WTC11 (cell line): Measurements from ENCODE around the gene AP1G2. TPM values are rescaled to one million over a fixed set of nuclear protein-coding genes. Genes with fewer than 3 reads are reported as not detected.

Source experiments
- ATAC-seq: fragments of 200-7000 bp; cut with Tn5 transposase; 2 replicates; pipeline ENCODE4 v1.10.0; 2021; ENCODE audit warnings: mild to moderate bottlenecking, moderate library complexity
- CTCF ChIA-PET: fragments of 300-600 bp; sonication (Branson Sonifier 250); formaldehyde crosslinking; loops from one replicate; lab custom pipeline; 2021; ENCODE audit warnings: antibody characterized with exemption; lab: Charles Lee
- POLR2A ChIA-PET: fragments of 350-600 bp; sonication (Branson Sonifier 250); formaldehyde crosslinking; loops from one replicate; lab custom pipeline; 2021; ENCODE audit warnings: antibody characterized with exemption; lab: Charles Lee
- DNase-seq: peaks from one replicate; pipeline ENCODE4 v3.0.0; 2021; ENCODE audit warnings: low spot score
- H3K27ac Mint-ChIP-seq: 2 replicates; pipeline ENCODE4 v1.8.0; 2021; ENCODE audit warnings: mixed read lengths
- H3K27me3 Mint-ChIP-seq: 2 replicates; pipeline ENCODE4 v1.8.0; 2021; ENCODE audit warnings: low read depth, mild to moderate bottlenecking, moderate library complexity, mixed read lengths
- H3K36me3 Mint-ChIP-seq: 2 replicates; pipeline ENCODE4 v1.8.0; 2021; ENCODE audit warnings: mixed read lengths
- H3K4me1 Mint-ChIP-seq: 2 replicates; pipeline ENCODE4 v1.8.0; 2022; ENCODE audit warnings: mixed read lengths
- H3K4me3 Mint-ChIP-seq: 2 replicates; pipeline ENCODE4 v1.8.0; 2021; ENCODE audit warnings: mild to moderate bottlenecking, moderate library complexity, mixed read lengths
- H3K9me3 Mint-ChIP-seq: 2 replicates; pipeline ENCODE4 v1.8.0; 2021; ENCODE audit warnings: mixed read lengths
- AR ChIP-seq: fragments of 250-450 bp; sonication (Bioruptor Pico); IDR thresholded peaks from 2 replicates; pipeline ENCODE4 v1.9.0; 2021; ENCODE audit warnings: mild to moderate bottlenecking
- FOXP1 ChIP-seq: sonication (generic); formaldehyde crosslinking; IDR thresholded peaks from 2 replicates; pipeline ENCODE4 v1.8.0; 2022; ENCODE audit warnings: missing genetic modification reagents, mild to moderate bottlenecking, moderate library complexity, borderline replicate concordance
- GABPB1 ChIP-seq: sonication (generic); formaldehyde crosslinking; IDR thresholded peaks from 2 replicates; pipeline ENCODE4 v1.8.1; 2023; ENCODE audit warnings: mild to moderate bottlenecking, missing genetic modification reagents
- IRF1 ChIP-seq: sonication (generic); formaldehyde crosslinking; IDR thresholded peaks from 2 replicates; pipeline ENCODE4 v1.8.0; 2023; ENCODE audit warnings: missing genetic modification reagents
- NFYB ChIP-seq: sonication (generic); formaldehyde crosslinking; conservative IDR thresholded peaks from 2 replicates; pipeline ENCODE4 v1.8.0; 2022; ENCODE audit warnings: low read depth, missing genetic modification reagents
- ZSCAN18 ChIP-seq: fragments of 250-450 bp; sonication (Bioruptor Pico); IDR thresholded peaks from 2 replicates; pipeline ENCODE4 v2.1.2; 2022; ENCODE audit warnings: mild to moderate bottlenecking, moderate library complexity
- total RNA-seq: library from RNA; stranded (reverse); gene quantifications from 3 replicates; pipeline ENCODE4 v1.2.3, GENCODE V29; 2021
- TF ChIP-seq, protein P1 (sequence below): fragments of 200-600 bp; IDR thresholded peaks from 2 replicates; pipeline ENCODE4 v1.8.0; 2022; ENCODE audit warnings: antibody characterized with exemption
- TF ChIP-seq, protein P2 (sequence below): sonication (generic); formaldehyde crosslinking; IDR thresholded peaks from 2 replicates; pipeline ENCODE4 v1.8.1; 2023; ENCODE audit warnings: mild to moderate bottlenecking, moderate library complexity, missing genetic modification reagents

The AP1G2 gene
- total RNA-seq, 1 experiment from 2014 or later, result 122 TPM

DNA sequence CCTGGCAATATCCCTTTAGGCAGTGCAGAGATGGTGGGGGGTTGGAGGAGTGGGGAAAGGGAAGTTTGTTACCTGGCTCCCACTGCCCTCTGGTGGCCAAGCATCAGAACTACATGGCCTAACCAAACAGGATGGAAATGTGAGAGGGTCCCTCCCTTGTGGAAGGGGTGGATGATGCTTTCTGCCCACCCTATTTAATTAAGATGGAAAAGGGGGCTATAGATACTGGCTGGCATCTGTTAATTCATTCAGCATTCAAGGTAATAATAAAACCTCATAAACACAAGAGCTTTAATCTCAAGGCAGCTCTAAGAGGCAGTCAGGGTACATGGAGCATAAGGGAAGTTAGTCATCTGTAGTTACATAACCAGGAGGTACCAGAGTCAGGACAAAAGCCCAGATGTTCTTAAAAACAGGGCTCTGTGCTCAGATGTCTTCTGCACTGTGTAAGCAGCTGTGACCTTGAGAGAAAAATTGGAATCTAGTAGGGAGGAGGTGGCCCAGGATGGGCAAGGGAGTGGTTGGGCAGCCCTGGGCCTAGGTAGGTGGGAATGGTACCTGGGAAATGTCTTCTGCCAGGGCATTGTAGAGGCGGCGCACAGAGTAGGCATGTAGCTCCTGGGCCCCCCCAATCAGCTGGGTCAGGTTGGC is 4.6 kb downstream of the AP1G2 start:
- Mint-ChIP-seq H3K27ac (no peak overlapping the region), H3K27me3 (no peaks in the 10 kb centered on the region), H3K4me1 (peaks cover 36% of the 10 kb centered on the region), H3K9me3 (no peaks in the 10 kb centered on the region), H3K4me3 (no peak overlapping the region), H3K36me3 (peaks cover 33% of the 10 kb centered on the region)
- DNase-seq (peak; percentile 86), ATAC-seq (peak; percentile 49)
- TF ChIP-seq GABPB1 (CRISPR knock-in tag), result peak; percentile 6; the same call in 1 of the 2 replicates
- TF ChIP-seq FOXP1 (CRISPR knock-in tag), result no peak
- TF ChIP-seq, protein P1, sequence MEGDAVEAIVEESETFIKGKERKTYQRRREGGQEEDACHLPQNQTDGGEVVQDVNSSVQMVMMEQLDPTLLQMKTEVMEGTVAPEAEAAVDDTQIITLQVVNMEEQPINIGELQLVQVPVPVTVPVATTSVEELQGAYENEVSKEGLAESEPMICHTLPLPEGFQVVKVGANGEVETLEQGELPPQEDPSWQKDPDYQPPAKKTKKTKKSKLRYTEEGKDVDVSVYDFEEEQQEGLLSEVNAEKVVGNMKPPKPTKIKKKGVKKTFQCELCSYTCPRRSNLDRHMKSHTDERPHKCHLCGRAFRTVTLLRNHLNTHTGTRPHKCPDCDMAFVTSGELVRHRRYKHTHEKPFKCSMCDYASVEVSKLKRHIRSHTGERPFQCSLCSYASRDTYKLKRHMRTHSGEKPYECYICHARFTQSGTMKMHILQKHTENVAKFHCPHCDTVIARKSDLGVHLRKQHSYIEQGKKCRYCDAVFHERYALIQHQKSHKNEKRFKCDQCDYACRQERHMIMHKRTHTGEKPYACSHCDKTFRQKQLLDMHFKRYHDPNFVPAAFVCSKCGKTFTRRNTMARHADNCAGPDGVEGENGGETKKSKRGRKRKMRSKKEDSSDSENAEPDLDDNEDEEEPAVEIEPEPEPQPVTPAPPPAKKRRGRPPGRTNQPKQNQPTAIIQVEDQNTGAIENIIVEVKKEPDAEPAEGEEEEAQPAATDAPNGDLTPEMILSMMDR, result peak; percentile 95
- ChIA-PET POLR2A (interaction anchor here (0.6 to 1.7 kb wide), 2 partner anchors 11 to 80 kb away, joined by 3 to 4 read pairs; partner anchors contain the start of gene ZFHX2), CTCF (interaction anchor here (1.3 to 8.7 kb wide), 5 partner anchors 9 to 183 kb away, joined by 3 to 377 read pairs (median 5); no protein-coding TSS in a partner anchor)

- ChIA-PET CTCF (interaction anchor here (0.9 to 8.7 kb wide), 9 partner anchors 10 to 182 kb away, joined by 3 to 377 read pairs (median 4); partner anchors contain the start of gene JPH4), POLR2A (interaction anchor here (0.6 to 9.0 kb wide), 3 partner anchors 23 to 81 kb away, joined by 3 to 102 read pairs (median 5); no protein-coding TSS in a partner anchor)
- ATAC-seq, result no peak
- TF ChIP-seq ZSCAN18 (CRISPR knock-in tag) (no peak), NFYB (CRISPR knock-in tag) (no peak), AR (0 out of 2 replicates have a peak, but pooled peaks have one; percentile 37), IRF1 (peak; percentile 9; the same call in 1 of the 2 replicates)
- TF ChIP-seq, protein P2, sequence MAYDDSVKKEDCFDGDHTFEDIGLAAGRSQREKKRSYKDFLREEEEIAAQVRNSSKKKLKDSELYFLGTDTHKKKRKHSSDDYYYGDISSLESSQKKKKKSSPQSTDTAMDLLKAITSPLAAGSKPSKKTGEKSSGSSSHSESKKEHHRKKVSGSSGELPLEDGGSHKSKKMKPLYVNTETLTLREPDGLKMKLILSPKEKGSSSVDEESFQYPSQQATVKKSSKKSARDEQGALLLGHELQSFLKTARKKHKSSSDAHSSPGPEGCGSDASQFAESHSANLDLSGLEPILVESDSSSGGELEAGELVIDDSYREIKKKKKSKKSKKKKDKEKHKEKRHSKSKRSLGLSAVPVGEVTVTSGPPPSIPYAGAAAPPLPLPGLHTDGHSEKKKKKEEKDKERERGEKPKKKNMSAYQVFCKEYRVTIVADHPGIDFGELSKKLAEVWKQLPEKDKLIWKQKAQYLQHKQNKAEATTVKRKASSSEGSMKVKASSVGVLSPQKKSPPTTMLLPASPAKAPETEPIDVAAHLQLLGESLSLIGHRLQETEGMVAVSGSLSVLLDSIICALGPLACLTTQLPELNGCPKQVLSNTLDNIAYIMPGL, result no peak
- TF ChIP-seq, all 79 proteins: peak for 2
- DNase-seq, result no peak
- H3K36me3 Mint-ChIP-seq, result peaks cover 36% of the 10 kb centered on the region
- H3K4me3 Mint-ChIP-seq, result no peak overlapping the region
- H3K27me3 Mint-ChIP-seq, result no peaks in the 10 kb centered on the region
- peaks cover 38% of the 10 kb centered on the region for H3K4me1 Mint-ChIP-seq
- H3K9me3 Mint-ChIP-seq, result no peaks in the 10 kb centered on the region
- 0 out of 2 replicates have a peak overlapping the region, but pooled peaks have one; percentile 23 for H3K27ac Mint-ChIP-seq
Measured at GRCh38 chr14:23561873-23562821, 5.4 kb downstream of the AP1G2 start.
